BE2C (cell line): ENCODE measurements around the gene GPC6.
A peak's percentile ranks its signal among the peaks of the same experiment; 100 is the strongest.
"Not testable (repeated sequence)": the region's sequence is repeated elsewhere in the genome, so short reads cannot be mapped to it uniquely, and the experiment has no call there.

Experiments used
- DNase-seq: peaks from one replicate; pipeline ENCODE4 v3.0.0-alpha.2; 2020
- H3K27me3 ChIP-seq: fragments of 250-450 bp; sonication (Bioruptor Pico); 2 replicates; pipeline ENCODE4 v1.5.1; 2020; ENCODE audit warnings: mild to moderate bottlenecking
- H3K36me3 ChIP-seq: fragments of 250-450 bp; sonication (Bioruptor Pico); 2 replicates; pipeline ENCODE4 v1.5.1; 2020; ENCODE audit warnings: mild to moderate bottlenecking
- H3K4me1 ChIP-seq: fragments of 250-450 bp; sonication (Bioruptor Pico); 2 replicates; pipeline ENCODE4 v1.5.1; 2020
- H3K4me3 ChIP-seq: 2 replicates; pipeline ENCODE4 v1.5.1; 2011; ENCODE audit warnings: low read depth, low read length
- H3K9me3 ChIP-seq: fragments of 250-450 bp; sonication (Bioruptor Pico); 2 replicates; pipeline ENCODE4 v1.5.1; 2020
- CTCF ChIP-seq: IDR thresholded peaks from 2 replicates; pipeline ENCODE4 v1.5.1; 2012; ENCODE audit warnings: mild to moderate bottlenecking, low read depth, low read length

The GPC6 gene

GRCh38 chr13:93320942-93321341, 94.3 kb downstream of the GPC6 start:
- peaks cover 10% of the 10 kb centered on the region; the same call in 1 of the 2 replicates for H3K4me1 ChIP-seq
- no peaks in the 10 kb centered on the region for H3K36me3 ChIP-seq
- H3K9me3 ChIP-seq = no peaks in the 10 kb centered on the region; the same call in 1 of the 2 replicates
- no peak for DNase-seq
- TF ChIP-seq CTCF = no peak
- no peaks in the 10 kb centered on the region for H3K27me3 ChIP-seq
- H3K4me3 ChIP-seq = no peak overlapping the region

GRCh38 chr13:93323880-93324279, 97.3 kb downstream of the GPC6 start:
- H3K4me1 ChIP-seq = peaks cover 13% of the 10 kb centered on the region
- DNase-seq, H3K4me3 ChIP-seq, H3K9me3 ChIP-seq, H3K36me3 ChIP-seq, H3K27me3 ChIP-seq: not testable (repeated sequence)

GRCh38 chr13:93325303-93326233, 99.0 kb downstream of the GPC6 start:
- peaks cover 13% of the 10 kb centered on the region for H3K4me1 ChIP-seq
- no peaks in the 10 kb centered on the region; the same call in 1 of the 2 replicates for H3K9me3 ChIP-seq
- H3K27me3 ChIP-seq = no peaks in the 10 kb centered on the region
- no peak overlapping the region for H3K4me3 ChIP-seq
- no peak for TF ChIP-seq CTCF
- H3K36me3 ChIP-seq = no peaks in the 10 kb centered on the region
- DNase-seq = peak; percentile 14

GRCh38 chr13:93326234-93326811, 99.7 kb downstream of the GPC6 start:
- H3K4me1 ChIP-seq = peaks cover 13% of the 10 kb centered on the region
- H3K27me3 ChIP-seq = no peaks in the 10 kb centered on the region
- H3K9me3 ChIP-seq = no peaks in the 10 kb centered on the region; the same call in 1 of the 2 replicates
- no peak for TF ChIP-seq CTCF
- H3K4me3 ChIP-seq = no peak overlapping the region
- DNase-seq = no peak
- no peaks in the 10 kb centered on the region for H3K36me3 ChIP-seq

GRCh38 chr13:93328943-93329342, 102.3 kb downstream of the GPC6 start:
- H3K27me3 ChIP-seq = no peaks in the 10 kb centered on the region
- no peak for DNase-seq
- peaks cover 13% of the 10 kb centered on the region for H3K4me1 ChIP-seq
- no peak for TF ChIP-seq CTCF
- H3K36me3 ChIP-seq = no peaks in the 10 kb centered on the region
- H3K9me3 ChIP-seq = no peaks in the 10 kb centered on the region; the same call in 1 of the 2 replicates
- H3K4me3 ChIP-seq = no peak overlapping the region

GRCh38 chr13:93336728-93337127, 110.1 kb downstream of the GPC6 start:
- H3K9me3 ChIP-seq = no peaks in the 10 kb centered on the region
- H3K36me3 ChIP-seq = no peaks in the 10 kb centered on the region
- no peak for DNase-seq
- TF ChIP-seq CTCF = no peak
- no peak overlapping the region for H3K4me3 ChIP-seq
- H3K27me3 ChIP-seq = no peaks in the 10 kb centered on the region
- H3K4me1 ChIP-seq = no peaks in the 10 kb centered on the region
